Subcutaneous abdominal adipose tissue (tissue), 5 donors: Measurements from ENCODE around the gene EME1.
A peak's percentile ranks its signal among the peaks of the same experiment; 100 is the strongest.
"Not testable (repeated sequence)": the region's sequence is repeated elsewhere in the genome, so short reads cannot be mapped to it uniquely, and the experiment has no call there.

Experiments used
- H3K27ac ChIP-seq: one replicate; pipeline ENCODE4 v1.7.0; 2013; ENCODE audit warnings: low read depth, mild to moderate bottlenecking, inconsistent platforms, low read length, moderate library complexity
- H3K27me3 ChIP-seq, 5 donors: one replicate each; pipeline ENCODE4 v1.7.0; 2013; ENCODE audit warnings: low read length in 5 of 5, inconsistent platforms in 1 of 5; ENCODE audit not compliant: control insufficient read depth in 5 of 5, insufficient read depth in 4 of 5
- H3K36me3 ChIP-seq, 5 donors: one replicate each; pipeline ENCODE4 v1.7.0; 2013; ENCODE audit warnings: low read length in 5 of 5; ENCODE audit not compliant: control insufficient read depth in 5 of 5, insufficient read depth in 5 of 5
- H3K4me1 ChIP-seq, 5 donors: one replicate each; pipeline ENCODE4 v1.7.0; 2013; ENCODE audit warnings: low read length in 5 of 5, mild to moderate bottlenecking in 3 of 5, moderate library complexity in 1 of 5; ENCODE audit not compliant: control insufficient read depth in 5 of 5, insufficient read depth in 5 of 5
- H3K4me3 ChIP-seq, 5 donors: one replicate each; pipeline ENCODE4 v1.7.0; 2013; ENCODE audit warnings: low read length in 5 of 5, low read depth in 1 of 5
- H3K9ac ChIP-seq, 5 donors: one replicate each; pipeline ENCODE4 v1.7.0; 2013; ENCODE audit warnings: low read length in 5 of 5, mild to moderate bottlenecking in 4 of 5, moderate library complexity in 3 of 5
- H3K9me3 ChIP-seq, 5 donors: one replicate each; pipeline ENCODE4 v1.7.0; 2013; ENCODE audit warnings: low read length in 5 of 5; ENCODE audit not compliant: control insufficient read depth in 5 of 5
- donor health status: healthy.
- donor health status: healthy.
- donor health status: healthy.
- donor health status: healthy.
- donor health status: healthy.

Gene EME1

DNA sequence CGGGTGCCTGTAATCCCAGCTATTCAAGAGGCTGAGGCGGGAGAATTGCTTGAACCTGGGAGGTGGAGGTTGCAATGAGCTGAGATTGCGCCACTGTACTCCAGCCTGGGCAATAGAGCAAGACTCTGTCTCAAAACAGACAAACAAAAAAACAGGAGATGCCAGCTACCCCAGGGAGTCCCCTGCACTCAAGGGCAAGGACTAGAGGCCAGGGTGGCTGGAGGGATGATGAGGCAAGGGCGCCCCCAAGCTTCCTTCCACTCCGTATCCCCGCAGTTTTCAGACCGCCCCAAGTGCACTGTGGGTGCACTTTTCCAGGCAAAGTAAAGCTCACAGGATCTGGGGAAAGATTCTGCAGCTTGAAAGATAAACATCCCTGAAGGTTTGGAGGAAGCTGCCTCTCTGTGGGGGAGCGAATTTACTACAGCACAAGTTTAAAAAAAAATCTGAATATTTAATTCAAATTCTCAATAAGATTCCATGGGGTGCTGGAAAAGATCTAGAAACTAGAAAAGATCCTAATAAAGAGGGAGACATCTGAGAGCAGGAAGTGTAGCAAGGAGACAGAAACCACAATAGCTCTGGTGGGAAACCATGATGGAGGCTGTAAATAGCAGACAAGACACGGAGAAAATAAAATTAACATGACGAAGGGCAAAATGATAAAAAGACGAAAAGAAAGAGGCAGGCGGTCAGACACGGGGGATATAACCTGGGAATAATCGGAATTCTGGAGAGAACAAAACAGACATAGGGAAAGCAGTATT is 39.6 kb upstream of the EME1 start:
- not testable (repeated sequence) for H3K9ac ChIP-seq, H3K27ac ChIP-seq, H3K36me3 ChIP-seq, H3K27me3 ChIP-seq, H3K4me3 ChIP-seq, H3K9me3 ChIP-seq, H3K4me1 ChIP-seq

- Histone ChIP-seq H3K9ac (no peak overlapping the region), H3K4me1 (peaks cover 0 to 5% (median 2%) of the 10 kb centered on the region in 5 donors), H3K27ac (no peak overlapping the region), H3K4me3 (no peak overlapping the region), H3K9me3 (peaks cover 0 to 9% (median 2%) of the 10 kb centered on the region in 5 donors), H3K27me3 (peaks cover 0 to 3% (median 0%) of the 10 kb centered on the region in 5 donors), H3K36me3 (no peaks in the 10 kb centered on the region)
Observed at GRCh38 chr17:50337956-50338355, 35.1 kb upstream of the EME1 start.

- H3K9me3 ChIP-seq, result peaks cover 0 to 9% (median 2%) of the 10 kb centered on the region in 5 donors
- H3K27ac ChIP-seq, result no peak overlapping the region
- H3K9ac ChIP-seq, result no peak overlapping the region
- H3K36me3 ChIP-seq, result no peaks in the 10 kb centered on the region
- no peak overlapping the region for H3K4me3 ChIP-seq
- H3K4me1 ChIP-seq, result peaks cover 0 to 5% (median 2%) of the 10 kb centered on the region in 5 donors
- no peaks in the 10 kb centered on the region for H3K27me3 ChIP-seq
Observed at GRCh38 chr17:50338645-50339044, 34.4 kb upstream of the EME1 start.

- H3K36me3 ChIP-seq, result no peaks in the 10 kb centered on the region
- H3K9ac ChIP-seq, result no peak overlapping the region
Observed at GRCh38 chr17:50339381-50339780, 33.6 kb upstream of the EME1 start.

DNA sequence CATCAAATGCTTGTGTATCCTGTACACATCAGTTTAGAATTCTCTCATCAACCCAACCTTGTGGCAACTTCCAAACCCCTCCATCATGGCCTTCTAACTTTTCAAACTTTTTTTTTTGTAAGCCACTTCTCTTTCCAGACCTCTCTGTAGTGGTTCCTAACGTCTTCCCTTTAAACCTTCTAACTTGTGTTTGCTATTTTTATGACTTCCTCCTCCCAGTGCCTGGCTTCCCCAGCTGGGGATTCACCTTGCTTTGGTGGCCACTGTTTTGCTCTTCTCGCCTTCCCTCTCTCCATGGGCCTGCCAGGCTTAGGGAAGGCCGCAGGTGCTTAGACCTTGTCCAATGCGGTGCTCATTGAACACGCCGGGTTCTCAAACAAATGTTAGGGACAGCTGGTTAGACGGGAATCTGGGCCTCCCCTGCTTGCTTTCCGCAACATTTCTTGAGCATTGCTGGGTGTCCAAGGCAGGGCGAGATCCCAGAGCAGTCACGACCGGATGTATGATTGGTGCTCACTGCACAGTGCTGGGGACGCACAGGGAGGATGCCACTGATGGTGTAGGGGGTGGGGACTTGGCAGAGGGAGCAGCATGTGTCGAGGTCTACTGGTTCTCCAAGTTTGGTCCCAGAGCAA is 28.2 kb upstream of the EME1 start:
- Histone ChIP-seq H3K36me3 (no peaks in the 10 kb centered on the region), H3K27ac (no peak overlapping the region), H3K9me3 (no peaks in the 10 kb centered on the region), H3K27me3 (no peaks in the 10 kb centered on the region), H3K4me3 (peak overlapping the region in 3 of 5 donors; percentile 31 to 83 (median 81)), H3K4me1 (peaks cover 0 to 32% (median 21%) of the 10 kb centered on the region in 5 donors), H3K9ac (no peak overlapping the region)

More at GRCh38 chr17:50339381-50339780, 33.6 kb upstream of the EME1 start:
- Histone ChIP-seq H3K4me1 (peaks cover 0 to 5% (median 2%) of the 10 kb centered on the region in 5 donors), H3K27ac (no peak overlapping the region), H3K9me3 (peaks cover 0 to 9% (median 2%) of the 10 kb centered on the region in 5 donors), H3K4me3 (no peak overlapping the region), H3K27me3 (no peaks in the 10 kb centered on the region)

- Histone ChIP-seq H3K9me3 (no peaks in the 10 kb centered on the region), H3K27ac (peak within 1 kb of the TSS; percentile 10), H3K27me3 (no peaks in the 10 kb centered on the region)
Observed at GRCh38 chr17:50345432-50346312, 27.4 kb upstream of the EME1 start, which contains the start of gene XYLT2. XYLT2 (plus strand) TSS chr17:50346126; CDS start chr17:50346141, 15 bp downstream.

GRCh38 chr17:50346313-50347116 is 26.5 kb upstream of the EME1 start:
- Histone ChIP-seq H3K9ac (peak overlapping the region; percentile 29 to 81 (median 76)), H3K27ac (peak overlapping the region; percentile 10), H3K9me3 (no peaks in the 10 kb centered on the region), H3K4me1 (peaks cover 0 to 32% (median 21%) of the 10 kb centered on the region in 5 donors), H3K27me3 (no peaks in the 10 kb centered on the region), H3K36me3 (no peaks in the 10 kb centered on the region), H3K4me3 (peak overlapping the region; percentile 77 to 86 (median 83))

More at GRCh38 chr17:50345432-50346312, 27.4 kb upstream of the EME1 start, which contains the start of gene XYLT2:
- Histone ChIP-seq H3K4me3 (peak within 1 kb of the TSS; percentile 77 to 86 (median 83)), H3K9ac (peak within 1 kb of the TSS; percentile 29 to 81 (median 76)), H3K36me3 (no peaks in the 10 kb centered on the region), H3K4me1 (peaks cover 0 to 32% (median 21%) of the 10 kb centered on the region in 5 donors)

- H3K27me3 ChIP-seq, result no peaks in the 10 kb centered on the region
- peak overlapping the region; percentile 29 to 81 (median 76) for H3K9ac ChIP-seq
- peaks cover 0 to 5% (median 1%) of the 10 kb centered on the region in 5 donors for H3K36me3 ChIP-seq
- H3K4me3 ChIP-seq, result peak overlapping the region; percentile 77 to 86 (median 83)
- peaks cover 0 to 36% (median 25%) of the 10 kb centered on the region in 5 donors for H3K4me1 ChIP-seq
- no peaks in the 10 kb centered on the region for H3K9me3 ChIP-seq
- peak overlapping the region; percentile 10 for H3K27ac ChIP-seq
Observed at GRCh38 chr17:50347117-50347893, 25.7 kb upstream of the EME1 start.
